ENCODE results near the gene ZNF804A.

GRCh38 chr2:184581391-184581790 is 16.9 kb upstream of the ZNF804A start:
- TF ChIP-seq, protein P1, sequence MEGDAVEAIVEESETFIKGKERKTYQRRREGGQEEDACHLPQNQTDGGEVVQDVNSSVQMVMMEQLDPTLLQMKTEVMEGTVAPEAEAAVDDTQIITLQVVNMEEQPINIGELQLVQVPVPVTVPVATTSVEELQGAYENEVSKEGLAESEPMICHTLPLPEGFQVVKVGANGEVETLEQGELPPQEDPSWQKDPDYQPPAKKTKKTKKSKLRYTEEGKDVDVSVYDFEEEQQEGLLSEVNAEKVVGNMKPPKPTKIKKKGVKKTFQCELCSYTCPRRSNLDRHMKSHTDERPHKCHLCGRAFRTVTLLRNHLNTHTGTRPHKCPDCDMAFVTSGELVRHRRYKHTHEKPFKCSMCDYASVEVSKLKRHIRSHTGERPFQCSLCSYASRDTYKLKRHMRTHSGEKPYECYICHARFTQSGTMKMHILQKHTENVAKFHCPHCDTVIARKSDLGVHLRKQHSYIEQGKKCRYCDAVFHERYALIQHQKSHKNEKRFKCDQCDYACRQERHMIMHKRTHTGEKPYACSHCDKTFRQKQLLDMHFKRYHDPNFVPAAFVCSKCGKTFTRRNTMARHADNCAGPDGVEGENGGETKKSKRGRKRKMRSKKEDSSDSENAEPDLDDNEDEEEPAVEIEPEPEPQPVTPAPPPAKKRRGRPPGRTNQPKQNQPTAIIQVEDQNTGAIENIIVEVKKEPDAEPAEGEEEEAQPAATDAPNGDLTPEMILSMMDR (IDR thresholded peaks at IDR 0.05), result no peak
- TF ChIP-seq EP300 (IDR thresholded peaks at IDR 0.05) (no peak), POLR2A (IDR thresholded peaks at IDR 0.05) (no peak)
